A549 (cell line): ENCODE results near the gene RIT1. TPM values are rescaled to one million over a fixed set of nuclear protein-coding genes. Genes with fewer than 3 reads are reported as not detected.

Experiments
- ATAC-seq, 2 experiments: fragments of 200-7000 bp in 1 of 2; fragments of >200 bp in 1 of 2; cut with Nextera tagmentation in 1 of 2; cut with Tn5 transposase in 1 of 2; 3 replicates each; pipeline versions ENCODE4 v1.8.0 to v1.9.1; 2018 to 2020; ENCODE audit warnings: mild to moderate bottlenecking in 1 of 2, moderate library complexity in 1 of 2
- CTCF ChIA-PET: fragments of 300-600 bp; sonication (Branson Sonifier 250); formaldehyde crosslinking; extraction: SDS; loops from one replicate; lab custom pipeline; 2021; ENCODE audit warnings: antibody characterized with exemption, inconsistent platforms; lab: Yijun Ruan, JAX
- POLR2A ChIA-PET: fragments of 350-600 bp; formaldehyde crosslinking; extraction: SDS; loops from one replicate; lab custom pipeline; 2021; ENCODE audit warnings: antibody characterized with exemption, inconsistent platforms; lab: Yijun Ruan, JAX
- DNase-seq, 2 experiments: peaks; one replicate each; pipeline versions ENCODE4 v3.0.0 to v3.0.0-alpha.2; 2011 to 2016; ENCODE audit warnings: low read depth in 1 of 2, low spot score in 1 of 2
- FAIRE-seq: peaks from 2 replicates; lab custom pipeline; 2011; peaks lifted over from hg19 to GRCh38; lab: Jason Lieb, UNC
- H3K27ac ChIP-seq, 2 experiments: fragments of >200 bp; sonication (Bioruptor Twin); formaldehyde crosslinking; 3 replicates each; pipeline ENCODE4 v1.5.1; 2016 to 2017
- H3K4me1 ChIP-seq: fragments of >200 bp; sonication (Bioruptor Twin); formaldehyde crosslinking; 3 replicates; pipeline ENCODE4 v1.6.1; 2016
- H3K4me2 ChIP-seq: fragments of >200 bp; sonication (Bioruptor Twin); formaldehyde crosslinking; 3 replicates; pipeline ENCODE4 v1.6.1; 2016
- H3K4me3 ChIP-seq: fragments of >200 bp; sonication (Bioruptor Twin); formaldehyde crosslinking; 3 replicates; pipeline ENCODE4 v1.5.1; 2016
- H3K9me3 ChIP-seq: fragments of >200 bp; sonication (Bioruptor Twin); formaldehyde crosslinking; 3 replicates; pipeline ENCODE4 v1.6.1; 2016
- BHLHE40 ChIP-seq: IDR thresholded peaks from 2 replicates; pipeline ENCODE4 v1.6.1; 2012; ENCODE audit warnings: low read depth, low read length, inconsistent platforms
- CBX2 ChIP-seq: fragments of 200-600 bp; sonication (generic); IDR thresholded peaks from 2 replicates; pipeline ENCODE4 v1.6.1; 2016; ENCODE audit warnings: low read depth, mild to moderate bottlenecking, borderline replicate concordance
- CEBPB ChIP-seq, 2 experiments: fragments of >200 bp in 1 of 2; sonication (Bioruptor Twin) in 1 of 2; formaldehyde crosslinking in 1 of 2; IDR thresholded peaks; 2 replicates each; pipeline ENCODE4 v1.6.1; 2012 to 2016
- CHD4 ChIP-seq: fragments of 200-600 bp; sonication (generic); IDR thresholded peaks from 2 replicates; pipeline ENCODE4 v1.6.1; 2016; ENCODE audit warnings: antibody characterized with exemption, mild to moderate bottlenecking, borderline replicate concordance
- EHF ChIP-seq: fragments of 250-450 bp; sonication (Bioruptor Pico); IDR thresholded peaks from 2 replicates; pipeline ENCODE4 v1.5.0; 2020; ENCODE audit warnings: mild to moderate bottlenecking
- EHMT2 ChIP-seq: fragments of 200-600 bp; sonication (generic); IDR thresholded peaks from 2 replicates; pipeline ENCODE4 v1.6.1; 2016; ENCODE audit warnings: antibody characterized with exemption, low read depth, mild to moderate bottlenecking, moderate library complexity
- ESRRA ChIP-seq: fragments of 150-350 bp; IDR thresholded peaks from 2 replicates; pipeline ENCODE4 v1.6.1; 2014; ENCODE audit warnings: mild to moderate bottlenecking, low read length, borderline replicate concordance
- HEYL ChIP-seq: fragments of 250-450 bp; sonication (Bioruptor Pico); IDR thresholded peaks from 2 replicates; pipeline ENCODE4 v1.8.0; 2021; ENCODE audit warnings: mild to moderate bottlenecking, moderate library complexity
- HOXB13 ChIP-seq: fragments of 250-450 bp; sonication (Bioruptor Pico); IDR thresholded peaks from 2 replicates; pipeline ENCODE4 v1.5.0; 2020; ENCODE audit warnings: low read depth, mild to moderate bottlenecking, moderate library complexity
- JUNB ChIP-seq: fragments of >200 bp; sonication (Bioruptor Twin); formaldehyde crosslinking; IDR thresholded peaks from 2 replicates; pipeline ENCODE4 v1.6.1; 2016
- KDM1A ChIP-seq: fragments of 200-600 bp; sonication (generic); IDR thresholded peaks from 2 replicates; pipeline ENCODE4 v1.6.1; 2016; ENCODE audit warnings: low read depth, mild to moderate bottlenecking
- MAFK ChIP-seq: fragments of 450-650 bp; IDR thresholded peaks from 2 replicates; pipeline ENCODE4 v1.6.1; 2014; ENCODE audit not compliant: partially characterized antibody
- MYC ChIP-seq: IDR thresholded peaks from 2 replicates; pipeline ENCODE4 v1.6.1; 2012; ENCODE audit warnings: mild to moderate bottlenecking, inconsistent platforms, low read length, improper control_type of control experiment, borderline replicate concordance
- NFE2L2 ChIP-seq: fragments of 150-350 bp; conservative IDR thresholded peaks from 2 replicates; pipeline ENCODE4 v1.6.1; 2014; ENCODE audit warnings: low read length
- RAD21 ChIP-seq, 2 experiments: fragments of >200 bp in 1 of 2; sonication (Bioruptor Twin) in 1 of 2; formaldehyde crosslinking in 1 of 2; IDR thresholded peaks in 1 of 2; conservative IDR thresholded peaks in 1 of 2; 2 replicates in 1 of 2; 3 replicates in 1 of 2; pipeline ENCODE4 v1.6.1; 2012 to 2018; ENCODE audit warnings: inconsistent platforms in 1 of 2
- RARB ChIP-seq: fragments of 250-450 bp; sonication (Bioruptor Pico); IDR thresholded peaks from 2 replicates; pipeline ENCODE4 v1.8.0; 2021; ENCODE audit warnings: mild to moderate bottlenecking, moderate library complexity
- RNF2 ChIP-seq: fragments of 200-600 bp; sonication (generic); IDR thresholded peaks from 2 replicates; pipeline ENCODE4 v1.6.1; 2016; ENCODE audit warnings: low read depth, mild to moderate bottlenecking, antibody characterized with exemption, moderate library complexity, borderline replicate concordance
- ZFP36 ChIP-seq: fragments of 450-650 bp; IDR thresholded peaks from 2 replicates; pipeline ENCODE4 v1.6.1; 2014; ENCODE audit warnings: borderline replicate concordance; ENCODE audit not compliant: partially characterized antibody
- WGBS: methylation state at CpG from one replicate; pipeline ENCODE4 v1.1.6; 2017; ENCODE audit errors: missing lambda C conversion rate; 5-methylcytosine and 5-hydroxymethylcytosine counted together
- polyA plus RNA-seq, 4 experiments: library from polyadenylated mRNA; depleted of rRNA in 3 of 4; stranded (reverse); fragments of >200 nt; fragmentation: RNase III in 1 of 4; extraction: RNeasy Plus Mini Kit Qiagen cat#74134 plus additional on column Dnase treatment in 1 of 4; gene quantifications; 2 replicates in 3 of 4; 3 replicates in 1 of 4; pipeline ENCODE4 v1.2.3, GENCODE V29; 2011 to 2017
- TF ChIP-seq, protein P1 (sequence below): fragments of 150-350 bp; IDR thresholded peaks from 2 replicates; pipeline ENCODE4 v1.6.1; 2014; ENCODE audit warnings: low read depth, mild to moderate bottlenecking, low read length
- TF ChIP-seq, protein P2 (sequence below): fragments of >200 bp; sonication (Bioruptor Twin); formaldehyde crosslinking; IDR thresholded peaks from 3 replicates; pipeline ENCODE4 v1.5.1; 2016
- TF ChIP-seq, protein P3 (sequence below): fragments of 250-450 bp; sonication (Bioruptor Pico); IDR thresholded peaks from 2 replicates; pipeline ENCODE4 v1.5.0; 2020; ENCODE audit warnings: low read depth, mild to moderate bottlenecking, moderate library complexity

The RIT1 gene
- polyA plus RNA-seq, 2 of the 4 experiments (the other 2 are of a cell fraction) = 23.6 to 51.9 TPM

DNA sequence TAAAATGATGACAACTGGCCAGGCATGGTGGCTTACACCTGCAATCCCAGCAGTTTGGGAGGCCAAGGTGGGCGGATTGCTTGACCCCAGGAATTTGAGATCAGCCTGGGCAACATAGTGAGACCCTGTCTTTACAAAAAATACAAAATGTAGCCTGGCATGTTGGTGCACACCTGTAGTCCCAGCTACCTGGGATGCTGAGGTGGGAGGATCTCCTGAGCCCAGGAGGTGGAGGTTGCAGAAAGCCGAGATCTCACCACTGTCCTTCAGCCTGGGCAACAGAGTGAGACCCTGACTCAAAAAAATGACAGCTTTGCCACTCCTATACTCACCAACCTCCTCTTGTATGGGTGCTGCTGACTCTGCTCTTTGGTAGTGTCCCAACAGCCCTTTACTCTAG, 33.2 kb downstream of the RIT1 start:
- no peak for TF ChIP-seq ZFP36
- no peak for TF ChIP-seq CBX2
- no peak for TF ChIP-seq MAFK
- TF ChIP-seq, protein P1, sequence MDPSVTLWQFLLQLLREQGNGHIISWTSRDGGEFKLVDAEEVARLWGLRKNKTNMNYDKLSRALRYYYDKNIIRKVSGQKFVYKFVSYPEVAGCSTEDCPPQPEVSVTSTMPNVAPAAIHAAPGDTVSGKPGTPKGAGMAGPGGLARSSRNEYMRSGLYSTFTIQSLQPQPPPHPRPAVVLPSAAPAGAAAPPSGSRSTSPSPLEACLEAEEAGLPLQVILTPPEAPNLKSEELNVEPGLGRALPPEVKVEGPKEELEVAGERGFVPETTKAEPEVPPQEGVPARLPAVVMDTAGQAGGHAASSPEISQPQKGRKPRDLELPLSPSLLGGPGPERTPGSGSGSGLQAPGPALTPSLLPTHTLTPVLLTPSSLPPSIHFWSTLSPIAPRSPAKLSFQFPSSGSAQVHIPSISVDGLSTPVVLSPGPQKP = no peak
- TF ChIP-seq JUNB = no peak
- no peak for TF ChIP-seq HEYL
- TF ChIP-seq EHF (CRISPR knock-in tag) = no peak
- no peak for TF ChIP-seq MYC
- TF ChIP-seq, protein P2, sequence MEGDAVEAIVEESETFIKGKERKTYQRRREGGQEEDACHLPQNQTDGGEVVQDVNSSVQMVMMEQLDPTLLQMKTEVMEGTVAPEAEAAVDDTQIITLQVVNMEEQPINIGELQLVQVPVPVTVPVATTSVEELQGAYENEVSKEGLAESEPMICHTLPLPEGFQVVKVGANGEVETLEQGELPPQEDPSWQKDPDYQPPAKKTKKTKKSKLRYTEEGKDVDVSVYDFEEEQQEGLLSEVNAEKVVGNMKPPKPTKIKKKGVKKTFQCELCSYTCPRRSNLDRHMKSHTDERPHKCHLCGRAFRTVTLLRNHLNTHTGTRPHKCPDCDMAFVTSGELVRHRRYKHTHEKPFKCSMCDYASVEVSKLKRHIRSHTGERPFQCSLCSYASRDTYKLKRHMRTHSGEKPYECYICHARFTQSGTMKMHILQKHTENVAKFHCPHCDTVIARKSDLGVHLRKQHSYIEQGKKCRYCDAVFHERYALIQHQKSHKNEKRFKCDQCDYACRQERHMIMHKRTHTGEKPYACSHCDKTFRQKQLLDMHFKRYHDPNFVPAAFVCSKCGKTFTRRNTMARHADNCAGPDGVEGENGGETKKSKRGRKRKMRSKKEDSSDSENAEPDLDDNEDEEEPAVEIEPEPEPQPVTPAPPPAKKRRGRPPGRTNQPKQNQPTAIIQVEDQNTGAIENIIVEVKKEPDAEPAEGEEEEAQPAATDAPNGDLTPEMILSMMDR = no peak
- TF ChIP-seq NFE2L2 = no peak
- TF ChIP-seq CEBPB (IDR thresholded peaks at IDR 0.05) = no peak
- no peak for TF ChIP-seq KDM1A
- TF ChIP-seq BHLHE40 = no peak
- 88% methylated on average over 2 of the region's 2 CpGs for WGBS
- FAIRE-seq = no peak

DNA sequence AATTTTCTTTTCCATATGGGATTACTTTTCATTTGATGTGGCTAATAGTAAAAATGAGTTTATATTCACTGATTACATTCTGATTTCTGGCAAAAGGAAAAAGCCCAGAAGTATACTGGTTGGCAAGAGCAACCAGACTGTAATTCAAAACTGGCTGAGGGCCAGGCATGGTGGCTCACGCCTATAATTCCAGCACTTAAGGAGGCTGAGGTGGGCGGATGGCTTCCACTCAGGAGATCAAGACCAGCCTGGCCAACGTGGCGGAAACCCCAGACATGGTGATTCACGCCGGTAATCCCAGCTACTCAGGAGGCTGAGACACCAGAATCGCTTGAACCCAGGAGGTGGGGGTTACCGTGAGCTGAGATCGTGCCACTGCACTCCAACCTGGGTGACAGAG, 37.3 kb downstream of the RIT1 start:
- Histone ChIP-seq H3K4me1 (no peaks in the 10 kb centered on the region), H3K27ac (no peak overlapping the region), H3K9me3 (no peaks in the 10 kb centered on the region), H3K4me3 (no peak overlapping the region), H3K4me2 (no peak overlapping the region)
- no peak for ATAC-seq
- TF ChIP-seq ZFP36 (no peak), RAD21 (conservative IDR thresholded peaks at IDR 0.05 in 1 of 2, IDR thresholded peaks at IDR 0.05 in 1 of 2) (no peak), RNF2 (no peak), EHMT2 (no peak), RARB (CRISPR knock-in tag) (no peak), ESRRA (no peak), CHD4 (no peak), HOXB13 (CRISPR knock-in tag) (no peak)
- TF ChIP-seq, protein P3, sequence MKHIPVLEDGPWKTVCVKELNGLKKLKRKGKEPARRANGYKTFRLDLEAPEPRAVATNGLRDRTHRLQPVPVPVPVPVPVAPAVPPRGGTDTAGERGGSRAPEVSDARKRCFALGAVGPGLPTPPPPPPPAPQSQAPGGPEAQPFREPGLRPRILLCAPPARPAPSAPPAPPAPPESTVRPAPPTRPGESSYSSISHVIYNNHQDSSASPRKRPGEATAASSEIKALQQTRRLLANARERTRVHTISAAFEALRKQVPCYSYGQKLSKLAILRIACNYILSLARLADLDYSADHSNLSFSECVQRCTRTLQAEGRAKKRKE (CRISPR knock-in tag) = no peak
- TF ChIP-seq, protein P1 = no peak
- no peak for FAIRE-seq
- ChIA-PET CTCF (interaction anchor here (1.4 kb wide), 2 partner anchors 9 to 116 kb away, joined by 3 read pairs; no protein-coding TSS in a partner anchor), POLR2A (interaction anchor here (0.6 kb wide), 1 partner anchor 10 kb away, joined by 5 read pairs; no protein-coding TSS in a partner anchor)
- DNase-seq = no peak
- 86% methylated on average over 9 of the region's 9 CpGs for WGBS

More for the DNA sequence above, 33.2 kb downstream of the RIT1 start:
- CTCF ChIA-PET = interaction anchor here (1.2 kb wide), 1 partner anchor 42 kb away, joined by 3 read pairs; no protein-coding TSS in a partner anchor
- Histone ChIP-seq H3K27ac (no peak overlapping the region), H3K4me1 (no peaks in the 10 kb centered on the region), H3K4me3 (no peak overlapping the region), H3K4me2 (no peak overlapping the region), H3K9me3 (no peaks in the 10 kb centered on the region)
- ATAC-seq = no peak
- POLR2A ChIA-PET = no interaction called here
- no peak for DNase-seq
